Body of pancreas (tissue), 4 donors: ENCODE results near the gene MRPL40.

Experiments used
- POLR2A ChIP-seq, 3 donors: fragments of 450-650 bp; IDR thresholded peaks; one replicate each; pipeline ENCODE4 v1.6.1; 2016; ENCODE audit warnings: antibody characterized with exemption in 3 of 3, mild to moderate bottlenecking in 2 of 3
- TF ChIP-seq, protein P1 (sequence below), 7 experiments: fragments of 450-650 bp in 4 of 7; fragments of 200-600 bp in 3 of 7; sonication (generic) in 3 of 7; IDR thresholded peaks; one replicate each; pipeline ENCODE4 v1.5.1; 2016 to 2019; ENCODE audit warnings: antibody characterized with exemption in 7 of 7

DNA sequence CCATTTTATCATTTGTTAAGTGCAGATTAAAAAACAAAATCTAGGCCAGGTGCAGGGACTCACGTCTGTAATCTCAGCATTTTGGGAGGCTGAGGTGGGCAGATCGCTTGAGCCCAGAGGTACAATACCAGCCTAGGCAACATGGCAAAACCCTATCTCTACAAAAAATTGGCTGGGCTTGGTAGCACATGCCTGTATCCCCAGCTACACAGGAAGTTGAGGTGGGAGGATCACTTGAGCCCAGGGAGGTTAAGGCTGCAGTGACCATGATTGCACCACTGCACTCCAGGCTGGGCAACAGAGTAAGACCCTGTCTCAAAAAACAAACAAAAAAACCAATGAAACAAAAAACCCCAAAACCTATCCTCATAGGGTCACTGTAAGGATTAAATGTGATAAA, 33.7 kb upstream of the MRPL40 start:
- TF ChIP-seq, protein P1, sequence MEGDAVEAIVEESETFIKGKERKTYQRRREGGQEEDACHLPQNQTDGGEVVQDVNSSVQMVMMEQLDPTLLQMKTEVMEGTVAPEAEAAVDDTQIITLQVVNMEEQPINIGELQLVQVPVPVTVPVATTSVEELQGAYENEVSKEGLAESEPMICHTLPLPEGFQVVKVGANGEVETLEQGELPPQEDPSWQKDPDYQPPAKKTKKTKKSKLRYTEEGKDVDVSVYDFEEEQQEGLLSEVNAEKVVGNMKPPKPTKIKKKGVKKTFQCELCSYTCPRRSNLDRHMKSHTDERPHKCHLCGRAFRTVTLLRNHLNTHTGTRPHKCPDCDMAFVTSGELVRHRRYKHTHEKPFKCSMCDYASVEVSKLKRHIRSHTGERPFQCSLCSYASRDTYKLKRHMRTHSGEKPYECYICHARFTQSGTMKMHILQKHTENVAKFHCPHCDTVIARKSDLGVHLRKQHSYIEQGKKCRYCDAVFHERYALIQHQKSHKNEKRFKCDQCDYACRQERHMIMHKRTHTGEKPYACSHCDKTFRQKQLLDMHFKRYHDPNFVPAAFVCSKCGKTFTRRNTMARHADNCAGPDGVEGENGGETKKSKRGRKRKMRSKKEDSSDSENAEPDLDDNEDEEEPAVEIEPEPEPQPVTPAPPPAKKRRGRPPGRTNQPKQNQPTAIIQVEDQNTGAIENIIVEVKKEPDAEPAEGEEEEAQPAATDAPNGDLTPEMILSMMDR (IDR thresholded peaks at IDR 0.05), result no peak
- no peak for TF ChIP-seq POLR2A (IDR thresholded peaks at IDR 0.05)
